Measurements from ENCODE around the gene ACSL1.

Gene ACSL1

DNA sequence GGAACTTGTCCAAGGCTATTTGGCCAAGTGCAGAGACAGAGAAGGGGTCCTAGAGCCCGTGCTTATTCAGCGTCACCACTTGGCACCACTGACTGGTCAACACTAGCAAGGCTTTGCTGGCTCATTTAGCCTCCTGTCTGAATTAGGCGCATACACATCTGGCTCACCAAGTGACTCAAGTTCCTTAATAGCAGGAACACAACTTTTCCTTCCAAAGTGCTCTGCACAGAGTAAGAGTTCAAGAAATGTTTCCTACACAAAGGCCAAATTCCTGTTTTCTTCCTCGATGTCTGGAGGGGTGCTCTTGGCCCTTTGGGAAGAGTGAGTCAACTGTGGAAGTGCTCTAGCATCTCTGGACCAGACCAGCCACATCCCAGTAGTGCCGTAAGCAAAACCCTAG, 65.1 kb downstream of the ACSL1 start:
- TF ChIP-seq GFI1B (tag by site-specific recombination; IDR thresholded peaks at IDR 0.05) (no peak), ZNF624 (tag by site-specific recombination; IDR thresholded peaks at IDR 0.05) (no peak)
- TF ChIP-seq, protein P1, sequence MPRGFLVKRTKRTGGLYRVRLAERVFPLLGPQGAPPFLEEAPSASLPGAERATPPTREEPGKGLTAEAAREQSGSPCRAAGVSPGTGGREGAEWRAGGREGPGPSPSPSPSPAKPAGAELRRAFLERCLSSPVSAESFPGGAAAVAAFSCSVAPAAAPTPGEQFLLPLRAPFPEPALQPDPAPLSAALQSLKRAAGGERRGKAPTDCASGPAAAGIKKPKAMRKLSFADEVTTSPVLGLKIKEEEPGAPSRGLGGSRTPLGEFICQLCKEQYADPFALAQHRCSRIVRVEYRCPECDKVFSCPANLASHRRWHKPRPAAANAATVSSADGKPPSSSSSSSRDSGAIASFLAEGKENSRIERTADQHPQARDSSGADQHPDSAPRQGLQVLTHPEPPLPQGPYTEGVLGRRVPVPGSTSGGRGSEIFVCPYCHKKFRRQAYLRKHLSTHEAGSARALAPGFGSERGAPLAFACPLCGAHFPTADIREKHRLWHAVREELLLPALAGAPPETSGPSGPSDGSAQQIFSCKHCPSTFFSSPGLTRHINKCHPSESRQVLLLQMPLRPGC (tag by site-specific recombination; IDR thresholded peaks at IDR 0.05) = no peak
- no peak overlapping the region for H3K4me3 ChIP-seq (ENCODE audit: low read depth, low read length)
- no peaks in the 10 kb centered on the region for H3K9me3 ChIP-seq (ENCODE audit: control insufficient read depth, insufficient read depth, low read depth, low read length)
- H3K27ac ChIP-seq (ENCODE audit: extremely low read depth, low read depth, low read length) = no peak overlapping the region
- H3K4me1 ChIP-seq (ENCODE audit: control insufficient read depth, insufficient read depth, low read length) = no peaks in the 10 kb centered on the region
- ChIA-PET POLR2A (no interaction called here), CTCF (no interaction called here)
- H3K36me3 ChIP-seq (ENCODE audit: control insufficient read depth in 2 of 2, insufficient read depth in 1 of 2, low read length in 2 of 2) = peaks cover 0 to 67% of the 10 kb centered on the region in 2 experiments; a peak in 2 of 3 replicates

DNA sequence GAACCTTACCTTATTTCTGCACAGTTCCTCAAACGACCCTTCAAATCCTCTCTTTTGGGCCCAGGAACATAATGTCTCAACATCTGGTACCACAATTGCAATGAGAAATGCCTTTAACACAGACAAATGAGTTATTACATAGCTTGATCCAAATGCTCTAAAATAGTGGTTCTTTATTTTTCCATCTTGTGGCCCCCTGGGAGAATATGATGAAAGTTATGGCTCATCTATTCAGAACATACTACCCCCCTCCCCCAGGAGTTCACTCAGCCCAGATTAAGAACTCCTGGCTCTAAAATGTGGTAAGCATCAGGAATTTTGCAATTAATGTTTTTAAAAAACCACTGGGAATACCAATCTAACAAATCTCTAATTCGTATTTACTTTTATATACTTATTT, 68.0 kb downstream of the ACSL1 start:
- ChIA-PET CTCF (no interaction called here), POLR2A (no interaction called here)
- peaks cover 0 to 48% of the 10 kb centered on the region in 2 experiments; a peak in 2 of 3 replicates for H3K36me3 ChIP-seq (ENCODE audit: control insufficient read depth in 2 of 2, insufficient read depth in 1 of 2, low read length in 2 of 2)
- TF ChIP-seq ZNF302 (tag by site-specific recombination; IDR thresholded peaks at IDR 0.05; ENCODE audit: low read depth) (no peak), ZNF664 (tag by site-specific recombination; IDR thresholded peaks at IDR 0.05) (no peak), ZNF146 (tag by site-specific recombination; IDR thresholded peaks at IDR 0.05) (no peak), GLI4 (tag by site-specific recombination; IDR thresholded peaks at IDR 0.05) (no peak), YY2 (tag by site-specific recombination; IDR thresholded peaks at IDR 0.05) (no peak), ZNF692 (tag by site-specific recombination; IDR thresholded peaks at IDR 0.05) (no peak), ZNF621 (tag by site-specific recombination; IDR thresholded peaks at IDR 0.05) (no peak), ZNF112 (tag by site-specific recombination; IDR thresholded peaks at IDR 0.05) (no peak), ZNF24 (tag by site-specific recombination; IDR thresholded peaks at IDR 0.05) (no peak), KLF7 (tag by site-specific recombination; IDR thresholded peaks at IDR 0.05; ENCODE audit: borderline replicate concordance) (no peak)
- no peak overlapping the region for H3K27ac ChIP-seq (ENCODE audit: extremely low read depth, low read depth, low read length)
- no peaks in the 10 kb centered on the region for H3K9me3 ChIP-seq (ENCODE audit: control insufficient read depth, insufficient read depth, low read depth, low read length)
- H3K4me1 ChIP-seq (ENCODE audit: control insufficient read depth, insufficient read depth, low read length) = no peaks in the 10 kb centered on the region
- H3K4me3 ChIP-seq (ENCODE audit: low read depth, low read length) = no peak overlapping the region

DNA sequence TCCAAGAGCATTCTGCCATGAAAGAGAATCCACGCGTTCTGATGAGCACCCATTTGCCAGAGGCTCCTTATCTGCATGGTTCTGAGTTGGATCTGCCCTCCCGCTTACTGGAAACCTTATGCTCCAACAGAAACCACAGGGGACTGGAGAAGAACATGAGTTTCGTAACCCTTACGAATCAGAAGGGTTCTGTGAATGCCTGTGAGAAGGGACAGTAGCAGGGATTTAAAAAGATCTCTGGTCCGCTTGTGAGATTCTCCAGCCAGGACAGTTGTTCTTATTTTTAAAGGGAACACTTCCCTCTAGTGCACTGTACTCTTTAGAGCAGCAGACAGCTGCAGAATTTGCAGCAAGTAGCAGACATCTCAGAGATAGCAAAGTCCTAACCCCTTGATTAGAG, 69.4 kb downstream of the ACSL1 start:
- Histone ChIP-seq H3K4me3 (ENCODE audit: low read depth, low read length) (no peak overlapping the region), H3K27ac (ENCODE audit: extremely low read depth, low read depth, low read length) (no peak overlapping the region), H3K4me1 (ENCODE audit: control insufficient read depth, insufficient read depth, low read length) (no peaks in the 10 kb centered on the region), H3K36me3 (ENCODE audit: control insufficient read depth in 2 of 2, insufficient read depth in 1 of 2, low read length in 2 of 2) (peaks cover 0 to 39% of the 10 kb centered on the region in 2 experiments; a peak in 2 of 3 replicates), H3K9me3 (ENCODE audit: control insufficient read depth, insufficient read depth, low read depth, low read length) (no peaks in the 10 kb centered on the region)
- TF ChIP-seq ZNF510 (tag by site-specific recombination; IDR thresholded peaks at IDR 0.05; ENCODE audit: insufficient replicate concordance) = no peak
- no peak for TF ChIP-seq ZBTB21 (tag by site-specific recombination; IDR thresholded peaks at IDR 0.05)
- TF ChIP-seq ZNF660 (tag by site-specific recombination; IDR thresholded peaks at IDR 0.05) = no peak
- TF ChIP-seq ZNF501 (tag by site-specific recombination; IDR thresholded peaks at IDR 0.05) = no peak
- no peak for TF ChIP-seq ZNF140 (tag by site-specific recombination; IDR thresholded peaks at IDR 0.05)
- no peak for TF ChIP-seq ZNF366 (tag by site-specific recombination; conservative IDR thresholded peaks at IDR 0.05)
- no peak for TF ChIP-seq ZBTB8A (tag by site-specific recombination; IDR thresholded peaks at IDR 0.05)
- TF ChIP-seq ZNF350 (tag by site-specific recombination; IDR thresholded peaks at IDR 0.05) = no peak
- no peak for TF ChIP-seq ZNF248 (tag by site-specific recombination; IDR thresholded peaks at IDR 0.05)
- TF ChIP-seq GLI2 (tag by site-specific recombination; IDR thresholded peaks at IDR 0.05; ENCODE audit: borderline replicate concordance, low read depth) = no peak
- no peak for TF ChIP-seq SCRT2 (tag by site-specific recombination; IDR thresholded peaks at IDR 0.05)
- no peak for TF ChIP-seq ZNF324 (tag by site-specific recombination; IDR thresholded peaks at IDR 0.05)
- TF ChIP-seq ZNF529 (tag by site-specific recombination; IDR thresholded peaks at IDR 0.05; ENCODE audit: insufficient replicate concordance) = no peak
- TF ChIP-seq ZNF48 (tag by site-specific recombination; IDR thresholded peaks at IDR 0.05) = no peak
- TF ChIP-seq BCL11B (tag by site-specific recombination; IDR thresholded peaks at IDR 0.05; ENCODE audit: low read depth) = no peak
- TF ChIP-seq, protein P2, sequence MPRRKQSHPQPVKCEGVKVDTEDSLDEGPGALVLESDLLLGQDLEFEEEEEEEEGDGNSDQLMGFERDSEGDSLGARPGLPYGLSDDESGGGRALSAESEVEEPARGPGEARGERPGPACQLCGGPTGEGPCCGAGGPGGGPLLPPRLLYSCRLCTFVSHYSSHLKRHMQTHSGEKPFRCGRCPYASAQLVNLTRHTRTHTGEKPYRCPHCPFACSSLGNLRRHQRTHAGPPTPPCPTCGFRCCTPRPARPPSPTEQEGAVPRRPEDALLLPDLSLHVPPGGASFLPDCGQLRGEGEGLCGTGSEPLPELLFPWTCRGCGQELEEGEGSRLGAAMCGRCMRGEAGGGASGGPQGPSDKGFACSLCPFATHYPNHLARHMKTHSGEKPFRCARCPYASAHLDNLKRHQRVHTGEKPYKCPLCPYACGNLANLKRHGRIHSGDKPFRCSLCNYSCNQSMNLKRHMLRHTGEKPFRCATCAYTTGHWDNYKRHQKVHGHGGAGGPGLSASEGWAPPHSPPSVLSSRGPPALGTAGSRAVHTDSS (tag by site-specific recombination; IDR thresholded peaks at IDR 0.05) = no peak
- no peak for TF ChIP-seq ZNF664 (tag by site-specific recombination; IDR thresholded peaks at IDR 0.05)
- POLR2A ChIA-PET = no interaction called here
- CTCF ChIA-PET = no interaction called here

Data from HEK293 (cell line).